ENCODE data around the gene UCP2. TPM values are rescaled to one million over a fixed set of nuclear protein-coding genes. Genes with fewer than 3 reads are reported as not detected.

Gene UCP2
- total RNA-seq, 1 donor from 2014 or later = 103 TPM

DNA sequence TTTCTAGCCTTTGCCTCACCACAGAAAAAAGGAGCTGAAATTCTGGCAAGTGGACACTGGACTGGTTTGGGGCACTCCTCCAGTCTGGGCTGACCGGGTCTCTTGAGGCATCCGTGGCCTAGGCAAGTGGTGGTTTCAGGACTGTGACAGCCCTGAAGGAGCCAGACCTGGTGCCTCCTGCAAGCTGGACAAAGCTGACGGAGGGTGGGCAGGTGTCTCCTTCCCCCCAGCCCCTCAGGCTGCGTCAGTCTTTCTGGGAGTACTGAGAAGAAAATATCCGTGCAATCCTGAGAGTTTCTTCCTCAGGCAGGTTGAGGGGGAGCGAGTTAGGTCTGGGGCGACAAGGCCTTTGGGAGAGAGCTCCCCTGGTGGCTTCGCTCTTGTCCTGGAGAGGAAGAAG, 30.5 kb upstream of the UCP2 start:
- DNase-seq (ENCODE audit: low spot score, unreplicated experiment) = no peak
- Mint-ChIP-seq H3K36me3 (ENCODE audit: insufficient read depth) (peaks cover 16% of the 10 kb centered on the region), H3K9me3 (ENCODE audit: low read depth) (no peaks in the 10 kb centered on the region), H3K27me3 (no peaks in the 10 kb centered on the region), H3K4me1 (ENCODE audit: low read depth) (peaks cover 16% of the 10 kb centered on the region), H3K4me3 (ENCODE audit: low read depth) (no peak overlapping the region), H3K27ac (no peak overlapping the region)
- TF ChIP-seq, protein P1, sequence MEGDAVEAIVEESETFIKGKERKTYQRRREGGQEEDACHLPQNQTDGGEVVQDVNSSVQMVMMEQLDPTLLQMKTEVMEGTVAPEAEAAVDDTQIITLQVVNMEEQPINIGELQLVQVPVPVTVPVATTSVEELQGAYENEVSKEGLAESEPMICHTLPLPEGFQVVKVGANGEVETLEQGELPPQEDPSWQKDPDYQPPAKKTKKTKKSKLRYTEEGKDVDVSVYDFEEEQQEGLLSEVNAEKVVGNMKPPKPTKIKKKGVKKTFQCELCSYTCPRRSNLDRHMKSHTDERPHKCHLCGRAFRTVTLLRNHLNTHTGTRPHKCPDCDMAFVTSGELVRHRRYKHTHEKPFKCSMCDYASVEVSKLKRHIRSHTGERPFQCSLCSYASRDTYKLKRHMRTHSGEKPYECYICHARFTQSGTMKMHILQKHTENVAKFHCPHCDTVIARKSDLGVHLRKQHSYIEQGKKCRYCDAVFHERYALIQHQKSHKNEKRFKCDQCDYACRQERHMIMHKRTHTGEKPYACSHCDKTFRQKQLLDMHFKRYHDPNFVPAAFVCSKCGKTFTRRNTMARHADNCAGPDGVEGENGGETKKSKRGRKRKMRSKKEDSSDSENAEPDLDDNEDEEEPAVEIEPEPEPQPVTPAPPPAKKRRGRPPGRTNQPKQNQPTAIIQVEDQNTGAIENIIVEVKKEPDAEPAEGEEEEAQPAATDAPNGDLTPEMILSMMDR (IDR thresholded peaks at IDR 0.05; ENCODE audit: unreplicated experiment) = no peak

DNA sequence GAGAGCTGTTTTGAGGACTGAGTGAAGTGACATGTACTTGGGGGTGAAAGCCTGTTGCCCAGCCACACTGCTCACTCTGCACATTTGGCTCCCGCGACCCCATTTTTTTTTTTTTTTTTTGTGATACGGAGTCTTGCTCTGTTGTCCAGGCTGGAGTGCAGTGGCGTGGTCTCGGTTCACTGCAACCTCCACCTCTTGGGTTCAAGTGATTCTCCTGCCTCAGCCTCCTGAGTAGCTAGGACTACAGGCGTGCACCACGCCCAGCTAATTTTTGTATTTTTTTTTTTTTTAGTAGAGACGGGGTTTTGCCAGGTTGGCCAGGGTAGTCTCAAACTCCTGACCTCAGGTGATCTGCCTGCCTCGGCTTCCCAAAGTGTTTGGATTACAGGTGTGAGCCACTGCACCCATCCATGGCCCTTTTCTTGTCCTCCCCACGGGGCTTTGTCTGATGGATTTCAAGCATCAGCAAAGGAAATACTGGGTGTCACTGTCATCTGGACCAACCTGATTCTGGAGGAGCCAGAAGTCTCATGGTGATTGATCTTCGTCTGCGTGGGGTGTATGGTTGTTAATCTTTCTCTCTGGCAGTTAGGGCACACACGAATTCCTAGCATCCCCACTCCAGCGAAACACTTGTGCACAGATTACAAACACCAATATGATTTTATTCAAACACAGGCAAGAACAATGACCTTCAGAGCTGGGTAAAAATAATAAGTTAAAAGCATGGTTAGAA, 29.6 kb upstream of the UCP2 start:
- Mint-ChIP-seq H3K36me3 (ENCODE audit: insufficient read depth) (peaks cover 16% of the 10 kb centered on the region), H3K9me3 (ENCODE audit: low read depth) (no peaks in the 10 kb centered on the region), H3K27me3 (no peaks in the 10 kb centered on the region), H3K27ac (no peak overlapping the region), H3K4me1 (ENCODE audit: low read depth) (peaks cover 16% of the 10 kb centered on the region), H3K4me3 (ENCODE audit: low read depth) (no peak overlapping the region)
- no peak for DNase-seq (ENCODE audit: low spot score, unreplicated experiment)
- TF ChIP-seq, protein P1 (IDR thresholded peaks at IDR 0.05; ENCODE audit: unreplicated experiment) = no peak

DNA sequence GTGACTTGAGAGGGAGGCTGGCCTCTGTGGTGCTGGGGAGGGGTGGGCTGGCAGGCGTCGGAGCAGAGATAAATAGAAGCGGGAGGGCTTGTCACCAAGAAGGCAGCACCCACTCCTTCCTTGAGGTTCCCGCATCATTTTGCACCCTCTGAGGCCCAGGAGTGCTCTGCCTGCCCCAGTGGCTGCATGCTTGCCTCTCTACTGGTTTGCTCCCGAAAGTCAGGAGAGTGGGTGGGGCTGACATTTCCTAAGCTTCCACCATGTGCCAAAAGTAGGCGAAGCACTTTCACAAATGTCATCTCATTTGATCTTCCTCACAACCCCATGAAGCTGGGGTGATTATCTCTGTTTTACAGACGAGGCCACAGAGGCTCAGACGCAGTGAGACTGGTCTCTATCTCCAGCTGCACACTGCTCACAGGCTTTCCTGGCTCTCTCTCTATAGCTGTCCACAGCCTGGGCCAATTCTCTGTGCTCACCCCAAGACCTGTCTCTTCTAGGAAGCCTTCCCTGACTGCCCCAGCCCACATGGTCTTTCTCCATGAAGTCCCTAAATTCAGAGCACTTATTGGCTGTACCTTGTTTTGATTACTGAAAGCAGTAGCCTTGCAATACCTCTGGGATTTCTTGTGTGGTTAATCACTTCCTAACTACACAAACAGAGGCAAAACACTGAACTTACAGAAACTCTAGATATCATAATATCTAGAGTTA, 28.9 kb upstream of the UCP2 start:
- H3K36me3 Mint-ChIP-seq (ENCODE audit: insufficient read depth) = peaks cover 12% of the 10 kb centered on the region
- peak overlapping the region; percentile 87 for H3K27ac Mint-ChIP-seq
- DNase-seq (ENCODE audit: low spot score, unreplicated experiment) = no peak
- no peaks in the 10 kb centered on the region for H3K9me3 Mint-ChIP-seq (ENCODE audit: low read depth)
- TF ChIP-seq, protein P1 (IDR thresholded peaks at IDR 0.05; ENCODE audit: unreplicated experiment) = no peak
- peaks cover 19% of the 10 kb centered on the region for H3K4me1 Mint-ChIP-seq (ENCODE audit: low read depth)
- no peaks in the 10 kb centered on the region for H3K27me3 Mint-ChIP-seq
- H3K4me3 Mint-ChIP-seq (ENCODE audit: low read depth) = no peak overlapping the region

DNA sequence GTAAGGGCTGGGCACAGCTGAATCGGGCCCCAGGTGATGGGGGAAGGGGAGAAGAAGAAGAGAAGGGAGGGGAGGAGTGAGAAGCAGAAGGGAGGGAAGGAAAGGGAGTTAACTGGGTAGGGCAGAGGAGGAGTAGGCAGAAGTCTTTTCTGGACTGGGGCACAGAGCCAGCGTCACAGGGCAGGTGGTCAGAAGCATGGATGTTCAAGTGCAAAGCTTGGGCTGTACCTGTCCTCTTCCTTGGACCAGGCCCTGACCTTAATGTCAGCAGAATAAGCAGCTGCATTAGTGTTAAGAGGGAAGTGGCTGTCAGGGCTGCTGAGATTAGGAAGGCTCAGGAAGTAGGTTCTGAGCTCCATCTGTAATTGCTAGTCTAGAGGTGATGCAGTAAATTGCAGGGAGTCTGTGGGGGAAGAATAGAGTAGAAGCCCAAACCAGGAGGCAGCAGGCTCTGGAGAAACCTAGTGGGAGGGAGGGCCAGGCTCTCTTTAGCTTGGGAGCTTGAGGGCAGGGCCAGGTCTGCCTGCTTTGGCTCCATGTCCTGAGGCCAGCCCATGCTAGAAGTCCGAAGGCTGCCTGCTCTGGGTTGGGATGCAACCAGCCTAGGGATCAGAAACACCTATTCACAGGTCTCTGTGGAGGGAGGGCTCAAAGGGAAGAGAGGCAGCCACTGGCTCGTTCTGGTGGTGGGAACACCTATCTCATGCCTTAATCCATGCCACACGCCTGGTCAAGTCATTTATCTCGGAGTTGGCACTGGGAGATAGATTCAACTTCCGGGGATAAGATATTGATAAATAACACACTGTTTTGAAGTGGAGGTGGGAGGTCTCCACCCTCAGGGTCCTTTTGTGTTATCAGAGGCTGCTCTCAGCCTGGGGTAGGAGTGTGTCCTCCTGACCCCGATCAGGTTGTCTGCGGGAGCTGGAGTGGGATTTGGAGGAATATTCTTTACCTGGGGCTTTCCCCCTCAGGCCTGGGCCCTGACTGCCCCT, 28.0 kb upstream of the UCP2 start:
- no peaks in the 10 kb centered on the region for H3K9me3 Mint-ChIP-seq (ENCODE audit: low read depth)
- H3K27me3 Mint-ChIP-seq = no peaks in the 10 kb centered on the region
- DNase-seq (ENCODE audit: low spot score, unreplicated experiment) = no peak
- peaks cover 20% of the 10 kb centered on the region for H3K4me1 Mint-ChIP-seq (ENCODE audit: low read depth)
- TF ChIP-seq, protein P1 (IDR thresholded peaks at IDR 0.05; ENCODE audit: unreplicated experiment) = no peak
- peaks cover 11% of the 10 kb centered on the region for H3K36me3 Mint-ChIP-seq (ENCODE audit: insufficient read depth)
- no peak overlapping the region for H3K4me3 Mint-ChIP-seq (ENCODE audit: low read depth)
- H3K27ac Mint-ChIP-seq = peak overlapping the region; percentile 87

Measured in progenitor cell of endocrine pancreas (in vitro differentiated cells).